HEK293 (cell line): ENCODE measurements around the gene DEAF1.

Experiments
- CTCF ChIA-PET: fragments of 350-600 bp; formaldehyde crosslinking; extraction: SDS; loops from one replicate; lab custom pipeline; 2021; ENCODE audit warnings: antibody characterized with exemption; lab: Yijun Ruan, JAX
- POLR2A ChIA-PET: fragments of 300-600 bp; formaldehyde crosslinking; extraction: SDS; loops from one replicate; lab custom pipeline; 2020; ENCODE audit warnings: antibody characterized with exemption, inconsistent platforms; lab: Yijun Ruan, JAX
- H3K27ac ChIP-seq: fragments of 200-500 bp; sonication (Bioruptor generic); 2 replicates; pipeline ENCODE4 v1.5.1; 2014; ENCODE audit warnings: low read depth, low read length, control low read depth, inconsistent platforms; ENCODE audit errors: extremely low read depth
- H3K36me3 ChIP-seq, 2 experiments: fragments of 200-500 bp in 1 of 2; sonication (Bioruptor generic) in 1 of 2; 1 replicate in 1 of 2; 2 replicates in 1 of 2; pipeline ENCODE4 v1.5.1; 2014 to 2017; ENCODE audit warnings: inconsistent platforms in 2 of 2, low read length in 2 of 2; ENCODE audit not compliant: control insufficient read depth in 2 of 2, insufficient read depth in 1 of 2
- H3K4me1 ChIP-seq: fragments of 200-500 bp; sonication (Bioruptor generic); 2 replicates; pipeline ENCODE4 v1.5.1; 2014; ENCODE audit warnings: mild to moderate bottlenecking, low read length, inconsistent platforms; ENCODE audit not compliant: control insufficient read depth, insufficient read depth
- H3K4me3 ChIP-seq: 2 replicates; pipeline ENCODE4 v1.5.1; 2011; ENCODE audit warnings: low read depth, mild to moderate bottlenecking, control low read depth, low read length, moderate library complexity
- H3K9me3 ChIP-seq: fragments of 200-500 bp; sonication (Bioruptor generic); 2 replicates; pipeline ENCODE4 v1.5.1; 2014; ENCODE audit warnings: low read depth, low read length, inconsistent platforms; ENCODE audit not compliant: control insufficient read depth, insufficient read depth
- GLI4 ChIP-seq: fragments of 450-650 bp; formaldehyde crosslinking; IDR thresholded peaks from 2 replicates; pipeline ENCODE4 v1.5.1; 2016; ENCODE audit warnings: missing biosample characterization, missing genetic modification characterization
- GLIS1 ChIP-seq: fragments of 450-650 bp; formaldehyde crosslinking; IDR thresholded peaks from 2 replicates; pipeline ENCODE4 v1.5.1; 2016; ENCODE audit warnings: missing biosample characterization, missing genetic modification characterization
- KLF9 ChIP-seq: fragments of 450-650 bp; formaldehyde crosslinking; IDR thresholded peaks from 2 replicates; pipeline ENCODE4 v1.5.1; 2016; ENCODE audit warnings: missing biosample characterization, missing genetic modification characterization, low read depth
- SP3 ChIP-seq: fragments of 450-650 bp; formaldehyde crosslinking; IDR thresholded peaks from 2 replicates; pipeline ENCODE4 v1.5.1; 2016; ENCODE audit warnings: missing biosample characterization, missing genetic modification characterization
- ZNF23 ChIP-seq: fragments of 450-650 bp; formaldehyde crosslinking; IDR thresholded peaks from 2 replicates; pipeline ENCODE4 v1.5.1; 2016; ENCODE audit warnings: missing biosample characterization, missing genetic modification characterization, borderline replicate concordance
- ZNF530 ChIP-seq: fragments of 450-650 bp; formaldehyde crosslinking; IDR thresholded peaks from 2 replicates; pipeline ENCODE4 v1.5.1; 2016; ENCODE audit warnings: low read depth, missing biosample characterization, missing genetic modification characterization
- ZNF610 ChIP-seq: fragments of 450-650 bp; formaldehyde crosslinking; IDR thresholded peaks from 2 replicates; pipeline ENCODE4 v1.5.1; 2016; ENCODE audit warnings: missing biosample characterization, missing genetic modification characterization, borderline replicate concordance
- ZNF624 ChIP-seq: fragments of 450-650 bp; formaldehyde crosslinking; IDR thresholded peaks from 2 replicates; pipeline ENCODE4 v1.5.1; 2017; ENCODE audit warnings: missing biosample characterization, missing genetic modification characterization
- ZNF670 ChIP-seq: fragments of 450-650 bp; formaldehyde crosslinking; IDR thresholded peaks from 2 replicates; pipeline ENCODE4 v1.5.1; 2016; ENCODE audit warnings: missing biosample characterization, missing genetic modification characterization, low read depth
- ZNF701 ChIP-seq: fragments of 450-650 bp; formaldehyde crosslinking; IDR thresholded peaks from 2 replicates; pipeline ENCODE4 v1.5.1; 2016; ENCODE audit warnings: missing biosample characterization, missing genetic modification characterization
- TF ChIP-seq, protein P1 (sequence below): fragments of 450-650 bp; formaldehyde crosslinking; IDR thresholded peaks from 2 replicates; pipeline ENCODE4 v1.5.1; 2017; ENCODE audit warnings: missing biosample characterization, missing genetic modification characterization
- TF ChIP-seq, protein P2 (sequence below): fragments of 450-650 bp; formaldehyde crosslinking; IDR thresholded peaks from 2 replicates; pipeline ENCODE4 v1.5.1; 2016; ENCODE audit warnings: missing biosample characterization, missing genetic modification characterization, borderline replicate concordance
- TF ChIP-seq, protein P3 (sequence below): fragments of 450-650 bp; formaldehyde crosslinking; IDR thresholded peaks from 2 replicates; pipeline ENCODE4 v1.5.1; 2016; ENCODE audit warnings: missing biosample characterization, missing genetic modification characterization
- TF ChIP-seq, protein P4 (sequence below): fragments of 450-650 bp; formaldehyde crosslinking; IDR thresholded peaks from 2 replicates; pipeline ENCODE4 v1.5.1; 2016; ENCODE audit warnings: missing biosample characterization, missing genetic modification characterization

The DEAF1 gene

DNA sequence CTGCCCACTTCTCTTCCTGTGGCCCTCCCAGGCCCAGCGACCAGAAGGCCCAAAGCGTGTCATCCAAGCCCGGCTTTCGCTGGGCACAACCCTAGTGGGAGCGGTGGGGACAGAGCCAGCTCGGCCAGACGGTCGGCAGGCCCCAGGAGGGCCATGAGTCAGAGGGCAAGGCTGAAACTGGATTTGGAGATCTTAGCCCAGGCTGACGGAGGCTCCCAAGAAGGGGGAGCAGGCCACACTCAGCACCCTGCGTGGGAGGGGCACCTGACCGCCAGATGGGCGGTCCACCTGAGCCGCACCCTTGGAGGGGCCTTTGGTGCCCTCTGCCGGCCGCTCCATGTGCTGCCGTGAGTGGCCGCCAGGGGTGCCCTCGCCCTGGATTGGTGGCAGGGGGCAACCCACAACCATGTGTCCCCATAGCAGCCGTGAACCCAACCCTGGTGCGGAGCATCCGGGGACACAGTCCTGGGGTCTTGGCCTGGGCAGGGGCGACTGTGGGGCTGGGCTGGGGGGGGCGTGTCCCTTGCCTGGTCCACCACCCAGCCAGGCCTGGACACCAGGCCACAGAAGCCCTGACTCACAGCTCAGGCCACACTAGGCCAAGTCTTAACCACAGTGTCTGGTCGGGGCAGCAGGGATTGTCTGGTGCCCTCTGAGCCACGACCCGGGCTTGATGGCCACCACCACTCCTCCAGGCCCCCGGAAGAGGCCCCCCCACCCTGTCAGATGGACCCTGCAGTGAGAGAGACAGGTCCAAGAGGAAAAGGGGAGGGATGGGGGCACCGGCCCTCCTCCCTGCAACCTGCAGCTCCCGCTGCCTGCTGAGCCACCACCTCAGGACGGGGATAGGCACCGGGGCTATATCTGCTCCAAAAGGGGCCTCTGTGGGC, 33.1 kb upstream of the DEAF1 start (continued):
- TF ChIP-seq, protein P1, sequence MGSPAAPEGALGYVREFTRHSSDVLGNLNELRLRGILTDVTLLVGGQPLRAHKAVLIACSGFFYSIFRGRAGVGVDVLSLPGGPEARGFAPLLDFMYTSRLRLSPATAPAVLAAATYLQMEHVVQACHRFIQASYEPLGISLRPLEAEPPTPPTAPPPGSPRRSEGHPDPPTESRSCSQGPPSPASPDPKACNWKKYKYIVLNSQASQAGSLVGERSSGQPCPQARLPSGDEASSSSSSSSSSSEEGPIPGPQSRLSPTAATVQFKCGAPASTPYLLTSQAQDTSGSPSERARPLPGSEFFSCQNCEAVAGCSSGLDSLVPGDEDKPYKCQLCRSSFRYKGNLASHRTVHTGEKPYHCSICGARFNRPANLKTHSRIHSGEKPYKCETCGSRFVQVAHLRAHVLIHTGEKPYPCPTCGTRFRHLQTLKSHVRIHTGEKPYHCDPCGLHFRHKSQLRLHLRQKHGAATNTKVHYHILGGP, result no peak
- TF ChIP-seq SP3 (tag by site-specific recombination) (peak; percentile 63), KLF9 (tag by site-specific recombination) (peak; percentile 83), ZNF670 (tag by site-specific recombination) (no peak), ZNF23 (no peak), ZNF530 (tag by site-specific recombination) (no peak), ZNF624 (tag by site-specific recombination) (no peak), GLI4 (tag by site-specific recombination) (no peak), ZNF701 (tag by site-specific recombination) (no peak)
- TF ChIP-seq, protein P2, sequence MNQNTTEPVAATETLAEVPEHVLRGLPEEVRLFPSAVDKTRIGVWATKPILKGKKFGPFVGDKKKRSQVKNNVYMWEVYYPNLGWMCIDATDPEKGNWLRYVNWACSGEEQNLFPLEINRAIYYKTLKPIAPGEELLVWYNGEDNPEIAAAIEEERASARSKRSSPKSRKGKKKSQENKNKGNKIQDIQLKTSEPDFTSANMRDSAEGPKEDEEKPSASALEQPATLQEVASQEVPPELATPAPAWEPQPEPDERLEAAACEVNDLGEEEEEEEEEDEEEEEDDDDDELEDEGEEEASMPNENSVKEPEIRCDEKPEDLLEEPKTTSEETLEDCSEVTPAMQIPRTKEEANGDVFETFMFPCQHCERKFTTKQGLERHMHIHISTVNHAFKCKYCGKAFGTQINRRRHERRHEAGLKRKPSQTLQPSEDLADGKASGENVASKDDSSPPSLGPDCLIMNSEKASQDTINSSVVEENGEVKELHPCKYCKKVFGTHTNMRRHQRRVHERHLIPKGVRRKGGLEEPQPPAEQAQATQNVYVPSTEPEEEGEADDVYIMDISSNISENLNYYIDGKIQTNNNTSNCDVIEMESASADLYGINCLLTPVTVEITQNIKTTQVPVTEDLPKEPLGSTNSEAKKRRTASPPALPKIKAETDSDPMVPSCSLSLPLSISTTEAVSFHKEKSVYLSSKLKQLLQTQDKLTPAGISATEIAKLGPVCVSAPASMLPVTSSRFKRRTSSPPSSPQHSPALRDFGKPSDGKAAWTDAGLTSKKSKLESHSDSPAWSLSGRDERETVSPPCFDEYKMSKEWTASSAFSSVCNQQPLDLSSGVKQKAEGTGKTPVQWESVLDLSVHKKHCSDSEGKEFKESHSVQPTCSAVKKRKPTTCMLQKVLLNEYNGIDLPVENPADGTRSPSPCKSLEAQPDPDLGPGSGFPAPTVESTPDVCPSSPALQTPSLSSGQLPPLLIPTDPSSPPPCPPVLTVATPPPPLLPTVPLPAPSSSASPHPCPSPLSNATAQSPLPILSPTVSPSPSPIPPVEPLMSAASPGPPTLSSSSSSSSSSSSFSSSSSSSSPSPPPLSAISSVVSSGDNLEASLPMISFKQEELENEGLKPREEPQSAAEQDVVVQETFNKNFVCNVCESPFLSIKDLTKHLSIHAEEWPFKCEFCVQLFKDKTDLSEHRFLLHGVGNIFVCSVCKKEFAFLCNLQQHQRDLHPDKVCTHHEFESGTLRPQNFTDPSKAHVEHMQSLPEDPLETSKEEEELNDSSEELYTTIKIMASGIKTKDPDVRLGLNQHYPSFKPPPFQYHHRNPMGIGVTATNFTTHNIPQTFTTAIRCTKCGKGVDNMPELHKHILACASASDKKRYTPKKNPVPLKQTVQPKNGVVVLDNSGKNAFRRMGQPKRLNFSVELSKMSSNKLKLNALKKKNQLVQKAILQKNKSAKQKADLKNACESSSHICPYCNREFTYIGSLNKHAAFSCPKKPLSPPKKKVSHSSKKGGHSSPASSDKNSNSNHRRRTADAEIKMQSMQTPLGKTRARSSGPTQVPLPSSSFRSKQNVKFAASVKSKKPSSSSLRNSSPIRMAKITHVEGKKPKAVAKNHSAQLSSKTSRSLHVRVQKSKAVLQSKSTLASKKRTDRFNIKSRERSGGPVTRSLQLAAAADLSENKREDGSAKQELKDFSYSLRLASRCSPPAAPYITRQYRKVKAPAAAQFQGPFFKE (tag by site-specific recombination), result no peak
- TF ChIP-seq, protein P3, sequence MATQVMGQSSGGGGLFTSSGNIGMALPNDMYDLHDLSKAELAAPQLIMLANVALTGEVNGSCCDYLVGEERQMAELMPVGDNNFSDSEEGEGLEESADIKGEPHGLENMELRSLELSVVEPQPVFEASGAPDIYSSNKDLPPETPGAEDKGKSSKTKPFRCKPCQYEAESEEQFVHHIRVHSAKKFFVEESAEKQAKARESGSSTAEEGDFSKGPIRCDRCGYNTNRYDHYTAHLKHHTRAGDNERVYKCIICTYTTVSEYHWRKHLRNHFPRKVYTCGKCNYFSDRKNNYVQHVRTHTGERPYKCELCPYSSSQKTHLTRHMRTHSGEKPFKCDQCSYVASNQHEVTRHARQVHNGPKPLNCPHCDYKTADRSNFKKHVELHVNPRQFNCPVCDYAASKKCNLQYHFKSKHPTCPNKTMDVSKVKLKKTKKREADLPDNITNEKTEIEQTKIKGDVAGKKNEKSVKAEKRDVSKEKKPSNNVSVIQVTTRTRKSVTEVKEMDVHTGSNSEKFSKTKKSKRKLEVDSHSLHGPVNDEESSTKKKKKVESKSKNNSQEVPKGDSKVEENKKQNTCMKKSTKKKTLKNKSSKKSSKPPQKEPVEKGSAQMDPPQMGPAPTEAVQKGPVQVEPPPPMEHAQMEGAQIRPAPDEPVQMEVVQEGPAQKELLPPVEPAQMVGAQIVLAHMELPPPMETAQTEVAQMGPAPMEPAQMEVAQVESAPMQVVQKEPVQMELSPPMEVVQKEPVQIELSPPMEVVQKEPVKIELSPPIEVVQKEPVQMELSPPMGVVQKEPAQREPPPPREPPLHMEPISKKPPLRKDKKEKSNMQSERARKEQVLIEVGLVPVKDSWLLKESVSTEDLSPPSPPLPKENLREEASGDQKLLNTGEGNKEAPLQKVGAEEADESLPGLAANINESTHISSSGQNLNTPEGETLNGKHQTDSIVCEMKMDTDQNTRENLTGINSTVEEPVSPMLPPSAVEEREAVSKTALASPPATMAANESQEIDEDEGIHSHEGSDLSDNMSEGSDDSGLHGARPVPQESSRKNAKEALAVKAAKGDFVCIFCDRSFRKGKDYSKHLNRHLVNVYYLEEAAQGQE, result no peak

DNA sequence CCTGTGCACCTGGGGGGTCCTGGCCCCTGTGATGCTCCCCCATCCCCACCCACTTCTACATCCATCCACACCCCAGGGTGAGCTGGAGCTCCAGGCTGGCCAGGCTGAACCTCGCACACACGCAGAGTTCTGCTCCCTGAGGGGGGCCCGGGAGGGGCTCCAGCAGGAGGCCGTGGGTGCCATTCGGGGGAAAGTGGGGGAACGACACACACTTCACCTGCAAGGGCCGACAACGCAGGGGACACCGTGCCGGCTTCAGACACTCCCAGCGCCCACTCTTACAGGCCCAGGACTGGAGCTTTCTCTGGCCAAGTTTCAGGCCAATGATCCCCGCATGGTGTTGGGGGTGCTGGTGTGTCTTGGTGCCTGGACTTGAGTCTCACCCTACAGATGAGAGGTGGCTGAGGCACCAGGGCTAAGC, 32.3 kb upstream of the DEAF1 start:
- ChIA-PET CTCF (interaction anchor here (0.6 to 3.1 kb wide), 17 partner anchors 9 to 447 kb away, joined by 3 to 17 read pairs (median 3); partner anchors contain the start of gene TMEM80), POLR2A (interaction anchor here (1.2 to 1.6 kb wide), 3 partner anchors 20 to 172 kb away, joined by 4 to 13 read pairs (median 5); partner anchors contain the start of genes DEAF1 and TMEM80)
- TF ChIP-seq ZNF610 (tag by site-specific recombination) (no peak), GLIS1 (peak; percentile 46; the same call in 1 of the 2 replicates)
- TF ChIP-seq, protein P4, sequence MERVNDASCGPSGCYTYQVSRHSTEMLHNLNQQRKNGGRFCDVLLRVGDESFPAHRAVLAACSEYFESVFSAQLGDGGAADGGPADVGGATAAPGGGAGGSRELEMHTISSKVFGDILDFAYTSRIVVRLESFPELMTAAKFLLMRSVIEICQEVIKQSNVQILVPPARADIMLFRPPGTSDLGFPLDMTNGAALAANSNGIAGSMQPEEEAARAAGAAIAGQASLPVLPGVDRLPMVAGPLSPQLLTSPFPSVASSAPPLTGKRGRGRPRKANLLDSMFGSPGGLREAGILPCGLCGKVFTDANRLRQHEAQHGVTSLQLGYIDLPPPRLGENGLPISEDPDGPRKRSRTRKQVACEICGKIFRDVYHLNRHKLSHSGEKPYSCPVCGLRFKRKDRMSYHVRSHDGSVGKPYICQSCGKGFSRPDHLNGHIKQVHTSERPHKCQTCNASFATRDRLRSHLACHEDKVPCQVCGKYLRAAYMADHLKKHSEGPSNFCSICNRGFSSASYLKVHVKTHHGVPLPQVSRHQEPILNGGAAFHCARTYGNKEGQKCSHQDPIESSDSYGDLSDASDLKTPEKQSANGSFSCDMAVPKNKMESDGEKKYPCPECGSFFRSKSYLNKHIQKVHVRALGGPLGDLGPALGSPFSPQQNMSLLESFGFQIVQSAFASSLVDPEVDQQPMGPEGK (tag by site-specific recombination), result no peak
- Histone ChIP-seq H3K27ac (no peak overlapping the region), H3K36me3 (no peaks in the 10 kb centered on the region), H3K4me1 (no peaks in the 10 kb centered on the region; the same call in 1 of the 2 replicates), H3K9me3 (no peaks in the 10 kb centered on the region), H3K4me3 (no peak overlapping the region)
